GM18870 (cell line): Measurements from ENCODE around the gene SYNE1.
"Not testable (repeated sequence)": the region's sequence is repeated elsewhere in the genome, so short reads cannot be mapped to it uniquely, and the experiment has no call there.

Experiments
- ATAC-seq: cut with Tn5 transposase; IDR thresholded peaks from one replicate; pipeline ENCODE4 v1.9.1; 2021; ENCODE audit warnings: moderate library complexity; ENCODE audit not compliant: unreplicated experiment

SYNE1 gene

DNA sequence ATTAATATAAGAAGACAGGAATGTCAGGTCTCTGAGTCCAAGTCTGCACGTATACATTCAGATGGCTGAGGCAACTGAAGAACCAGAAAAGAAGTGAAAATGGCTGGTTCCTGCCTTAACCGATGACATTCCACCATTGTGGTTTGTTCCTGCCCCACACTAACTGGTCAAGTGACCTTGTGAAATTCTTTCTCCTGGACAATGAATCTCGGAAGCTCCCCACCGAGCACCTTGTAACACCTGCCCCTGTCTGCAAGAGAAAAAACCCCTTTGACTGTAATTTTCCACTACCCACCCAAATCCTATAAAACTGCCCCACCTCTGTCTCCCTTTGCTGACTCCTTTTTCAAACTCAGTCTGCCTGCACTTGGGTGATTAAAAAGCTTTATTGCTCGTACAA, 140.4 kb downstream of the SYNE1 start:
- no peak for ATAC-seq

DNA sequence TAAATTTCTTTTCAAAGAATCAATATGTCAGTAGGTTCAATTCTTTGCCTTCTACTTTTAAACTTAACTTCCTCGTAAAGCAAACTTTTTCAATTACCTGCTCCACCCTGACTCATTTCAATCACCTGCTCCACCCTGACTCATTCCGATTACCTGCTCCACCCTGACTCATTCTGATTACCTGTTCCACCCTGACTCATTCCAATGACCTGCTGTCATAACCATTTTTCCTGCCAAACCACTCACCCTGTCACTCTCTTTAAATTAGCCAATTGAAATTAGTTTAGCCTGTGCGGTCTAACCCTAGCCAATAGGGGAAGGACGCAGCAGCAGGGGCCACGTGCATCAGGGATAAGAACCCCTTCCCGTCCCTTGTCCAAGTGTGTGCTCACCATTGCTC, 141.7 kb downstream of the SYNE1 start:
- not testable (repeated sequence) for ATAC-seq

DNA sequence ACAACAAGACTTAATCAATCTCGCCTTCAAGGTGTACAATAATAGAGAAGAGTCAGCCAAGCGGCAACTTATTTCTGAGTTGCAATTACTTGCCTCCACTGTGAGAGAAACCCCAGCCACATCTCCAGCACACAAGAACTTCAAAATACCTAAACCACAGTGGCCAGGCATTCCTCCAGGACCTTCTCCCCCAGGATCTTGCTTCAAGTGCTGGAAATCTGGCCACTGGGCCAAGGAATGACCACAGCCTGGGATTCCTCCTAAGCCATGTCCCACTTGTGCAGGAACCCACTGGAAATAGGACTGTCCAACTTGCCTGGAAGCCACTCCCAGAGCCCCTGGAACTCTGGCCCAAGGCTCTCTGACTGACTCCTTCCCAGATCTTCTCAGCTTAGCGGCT, 144.9 kb downstream of the SYNE1 start:
- not testable (repeated sequence) for ATAC-seq

DNA sequence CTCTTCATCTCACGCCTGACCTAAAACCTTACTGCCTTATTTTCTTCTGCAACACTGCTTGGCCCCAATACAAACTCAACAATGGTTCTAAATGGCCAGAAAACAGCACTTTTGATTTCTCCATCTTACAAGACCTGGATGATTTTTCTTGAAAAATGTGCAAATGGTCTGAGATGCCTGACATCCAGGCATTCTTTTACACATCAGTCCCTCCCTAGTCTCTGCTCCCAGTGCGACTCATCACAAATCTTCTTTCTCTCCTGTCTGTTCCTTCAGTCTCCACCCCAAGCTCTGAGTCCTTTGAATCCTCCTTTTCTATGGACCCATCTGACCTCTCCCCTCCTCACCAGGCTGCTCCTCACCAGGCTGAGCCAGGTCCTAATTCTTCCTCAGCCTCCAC, 145.7 kb downstream of the SYNE1 start:
- ATAC-seq, result not testable (repeated sequence)

DNA sequence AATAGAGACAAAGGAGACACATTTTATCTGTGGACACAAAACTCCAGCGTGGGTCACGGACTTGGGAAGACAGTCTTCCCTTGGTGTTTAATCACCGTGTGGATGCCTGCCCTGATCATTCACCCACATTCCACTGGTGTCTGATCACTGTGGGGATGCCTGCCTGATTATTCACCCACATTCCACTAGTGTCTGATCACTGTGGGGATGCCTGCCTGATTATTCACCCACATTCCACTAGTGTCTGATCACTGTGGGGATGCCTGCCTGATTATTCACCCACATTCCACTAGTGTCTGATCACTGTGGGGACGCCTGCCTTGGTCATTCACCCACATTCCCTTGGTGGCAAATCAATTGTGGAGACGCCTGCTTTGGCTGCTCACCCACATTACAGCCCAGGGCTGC, 146.2 kb downstream of the SYNE1 start:
- not testable (repeated sequence) for ATAC-seq

DNA sequence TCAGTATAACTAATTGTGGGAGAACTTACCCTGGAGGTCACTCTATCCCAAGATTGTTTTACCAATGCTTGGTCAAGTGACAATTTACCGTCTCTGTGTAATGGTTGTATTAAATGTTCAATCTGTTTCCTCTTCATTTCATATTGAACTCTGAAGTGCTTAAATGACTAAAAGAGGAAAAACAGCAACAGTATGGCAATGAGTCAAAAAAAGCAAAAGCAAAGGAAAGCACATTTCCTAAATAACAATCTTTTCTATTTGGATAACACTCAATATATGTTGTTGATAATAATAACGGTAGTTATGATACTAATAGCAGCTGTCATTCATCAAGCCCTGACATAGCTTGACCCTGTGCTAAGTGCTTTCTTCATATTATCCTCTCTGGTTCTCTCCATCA, 152.4 kb downstream of the SYNE1 start:
- ATAC-seq, result no peak

DNA sequence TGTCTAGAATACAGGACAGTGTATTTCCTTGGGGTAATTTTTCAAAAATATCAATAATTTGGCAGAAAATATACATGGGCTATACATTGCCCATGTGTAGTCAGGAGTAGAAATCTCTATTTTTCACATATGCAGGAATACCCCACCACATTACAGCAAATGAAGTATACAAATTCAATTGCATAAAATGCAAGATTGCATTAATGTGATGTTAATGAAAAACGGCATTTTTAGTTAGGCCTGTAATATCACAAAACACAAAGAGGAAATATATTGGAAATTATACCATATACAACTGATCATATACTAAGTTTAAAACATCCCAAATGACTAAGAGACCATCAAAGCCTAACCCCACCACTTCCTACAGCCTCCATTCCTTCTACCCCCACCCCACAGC, 154.9 kb downstream of the SYNE1 start:
- no peak for ATAC-seq

DNA sequence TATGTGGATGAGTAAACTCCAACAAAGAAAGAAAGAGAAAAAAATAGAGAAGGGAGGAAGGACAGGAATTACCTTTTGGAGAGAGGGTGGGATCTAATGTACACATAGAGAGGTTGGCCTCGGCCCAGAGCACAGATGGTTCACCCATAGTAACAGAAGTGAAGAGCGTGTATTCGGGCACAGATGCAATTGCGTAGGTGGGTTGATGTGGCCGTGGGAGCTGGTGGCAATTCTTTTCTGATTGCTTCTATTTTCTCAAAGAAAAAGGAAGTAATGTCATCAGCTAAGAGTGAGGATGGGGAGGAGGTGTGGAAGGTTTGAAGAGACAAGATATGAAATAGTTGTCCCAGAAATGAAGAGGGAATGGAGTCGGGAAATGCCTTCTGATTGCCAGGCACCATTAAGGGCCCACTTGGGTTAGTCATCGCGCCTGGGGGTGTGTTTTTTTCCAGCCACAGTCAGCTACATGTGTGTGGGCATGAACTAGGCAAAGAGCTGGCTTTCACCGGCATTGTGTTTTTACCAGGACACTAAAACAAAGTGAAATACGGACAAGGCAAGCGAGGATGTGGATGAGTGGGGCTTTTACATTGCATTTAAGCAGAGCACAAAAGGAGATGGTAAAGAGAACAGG, 158.7 kb downstream of the SYNE1 start:
- no peak for ATAC-seq

DNA sequence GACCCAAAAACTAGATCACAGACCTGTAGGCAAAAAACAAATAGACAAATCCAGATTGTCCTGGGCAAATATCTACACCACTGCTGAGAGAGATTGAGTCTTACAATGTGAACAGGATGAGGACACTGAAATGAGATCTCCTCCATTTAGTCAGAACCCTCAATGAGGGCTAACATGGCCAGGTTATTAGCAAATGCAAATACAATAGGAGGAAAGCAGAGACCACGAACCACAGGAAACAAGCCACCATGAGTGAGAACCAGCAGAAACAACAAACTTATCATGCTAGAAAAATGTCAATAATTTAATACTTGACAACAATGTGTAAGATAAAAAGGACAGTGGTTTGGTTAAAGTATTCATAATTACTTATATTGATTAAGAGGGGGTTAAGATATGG, 162.8 kb downstream of the SYNE1 start:
- ATAC-seq, result no peak

DNA sequence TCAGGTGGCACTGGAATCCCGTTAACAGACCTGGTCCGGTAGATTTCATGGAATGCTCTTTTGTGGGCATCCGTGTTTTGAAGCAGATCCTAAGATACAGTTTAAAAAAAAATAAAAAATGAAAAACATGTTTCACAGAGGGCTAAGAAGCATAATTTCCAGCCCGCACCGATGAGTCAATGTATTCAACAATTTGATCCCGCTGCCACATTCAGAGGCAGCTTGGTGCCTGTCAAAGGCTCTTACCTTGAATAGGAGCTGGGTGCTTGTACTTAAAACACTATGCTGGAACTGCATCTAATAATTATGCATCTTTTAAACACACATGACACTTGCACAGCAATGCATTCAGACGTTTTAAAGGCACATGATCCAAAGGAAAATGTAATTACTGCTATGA, 164.8 kb downstream of the SYNE1 start:
- no peak for ATAC-seq

DNA sequence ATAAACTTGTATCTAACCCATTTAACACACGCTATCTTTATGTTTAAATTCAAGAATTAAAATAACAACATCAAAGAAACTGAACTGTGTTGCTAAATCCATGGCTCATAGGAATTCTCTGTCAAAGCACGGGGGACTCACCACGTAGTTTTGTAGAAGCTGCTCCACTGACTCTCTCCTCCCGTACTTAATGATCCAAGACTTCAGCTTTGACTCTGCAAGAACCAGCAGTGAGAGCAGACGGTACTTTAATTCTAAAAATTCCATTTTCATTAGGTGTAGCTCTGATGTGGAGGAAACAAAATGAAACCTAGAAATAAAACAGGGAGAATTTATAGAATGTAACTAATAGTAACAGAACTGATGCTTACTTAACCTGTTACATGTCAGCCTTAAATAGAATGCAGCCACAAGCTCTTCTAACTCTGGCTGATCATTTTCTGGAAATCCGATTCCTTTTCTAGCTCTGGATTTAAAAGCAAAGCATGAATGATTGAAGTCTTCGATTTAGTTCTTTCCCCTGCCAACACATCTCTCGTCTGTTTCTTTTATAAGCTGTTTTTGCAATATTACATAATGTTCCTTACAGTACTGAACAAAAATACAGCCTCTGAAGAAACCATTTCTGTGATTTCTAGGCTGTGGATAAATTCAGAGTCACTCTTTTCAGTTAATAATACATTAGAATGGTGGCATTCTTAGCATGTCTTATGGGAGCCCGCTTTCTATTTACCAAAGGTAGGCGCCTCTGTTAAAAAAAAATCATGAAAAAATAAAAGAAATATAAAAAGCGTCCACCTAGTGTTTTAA, 165.5 kb downstream of the SYNE1 start:
- no peak for ATAC-seq

DNA sequence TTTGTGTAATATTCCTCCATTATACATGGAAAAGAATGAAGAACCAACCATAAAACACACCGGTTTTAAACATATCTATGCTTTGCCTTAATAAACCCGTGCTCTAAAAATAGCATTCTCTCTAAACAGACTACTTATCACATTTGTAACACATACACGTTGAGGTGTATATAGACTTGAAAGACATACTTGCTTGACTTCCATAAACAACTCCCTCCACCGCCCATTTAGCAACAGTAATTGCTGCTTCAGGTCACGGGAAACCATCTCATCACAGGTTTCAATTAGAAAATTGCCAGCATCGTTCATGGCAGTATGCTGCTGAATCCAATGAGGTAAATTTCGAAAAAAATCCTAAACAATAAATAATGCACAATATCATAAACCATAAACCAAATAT, 174.0 kb downstream of the SYNE1 start:
- ATAC-seq, result no peak

DNA sequence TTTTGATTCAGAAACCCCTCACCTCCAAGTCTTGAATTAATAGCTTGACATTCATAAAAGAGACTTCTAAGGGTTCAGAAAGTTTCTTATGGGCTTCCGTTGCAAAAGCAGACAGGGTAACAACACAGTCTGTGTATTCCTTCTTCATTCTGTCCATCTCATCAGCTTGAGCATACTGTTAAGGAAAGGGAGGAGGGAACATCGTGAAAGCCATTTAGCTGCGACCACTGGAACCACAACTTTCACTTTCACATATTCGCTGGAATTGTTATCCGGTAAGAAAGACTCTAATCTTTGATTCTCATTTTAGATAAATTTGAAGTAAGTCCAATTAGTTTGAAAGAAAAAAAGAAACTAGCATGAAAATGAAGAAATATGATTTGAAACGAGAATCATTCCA, 174.4 kb downstream of the SYNE1 start:
- no peak for ATAC-seq

DNA sequence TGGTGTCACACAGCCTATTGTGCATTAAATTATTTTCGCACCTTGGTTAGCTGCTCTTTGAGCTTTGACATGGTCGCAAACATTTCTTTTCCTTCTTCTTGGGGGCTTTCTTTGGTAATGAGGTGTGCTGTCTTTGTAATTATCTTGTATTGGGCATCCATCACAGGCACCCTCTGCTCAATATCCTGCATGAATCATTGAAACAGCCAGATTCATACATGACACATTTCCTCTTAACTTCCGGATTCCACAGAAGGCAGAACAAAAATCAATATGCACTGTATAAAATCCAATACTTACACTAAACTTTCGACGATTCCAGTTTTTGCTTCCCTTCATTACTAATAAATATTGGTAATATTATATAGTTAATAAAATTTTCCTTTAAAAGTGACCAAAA, 175.6 kb downstream of the SYNE1 start:
- no peak for ATAC-seq

DNA sequence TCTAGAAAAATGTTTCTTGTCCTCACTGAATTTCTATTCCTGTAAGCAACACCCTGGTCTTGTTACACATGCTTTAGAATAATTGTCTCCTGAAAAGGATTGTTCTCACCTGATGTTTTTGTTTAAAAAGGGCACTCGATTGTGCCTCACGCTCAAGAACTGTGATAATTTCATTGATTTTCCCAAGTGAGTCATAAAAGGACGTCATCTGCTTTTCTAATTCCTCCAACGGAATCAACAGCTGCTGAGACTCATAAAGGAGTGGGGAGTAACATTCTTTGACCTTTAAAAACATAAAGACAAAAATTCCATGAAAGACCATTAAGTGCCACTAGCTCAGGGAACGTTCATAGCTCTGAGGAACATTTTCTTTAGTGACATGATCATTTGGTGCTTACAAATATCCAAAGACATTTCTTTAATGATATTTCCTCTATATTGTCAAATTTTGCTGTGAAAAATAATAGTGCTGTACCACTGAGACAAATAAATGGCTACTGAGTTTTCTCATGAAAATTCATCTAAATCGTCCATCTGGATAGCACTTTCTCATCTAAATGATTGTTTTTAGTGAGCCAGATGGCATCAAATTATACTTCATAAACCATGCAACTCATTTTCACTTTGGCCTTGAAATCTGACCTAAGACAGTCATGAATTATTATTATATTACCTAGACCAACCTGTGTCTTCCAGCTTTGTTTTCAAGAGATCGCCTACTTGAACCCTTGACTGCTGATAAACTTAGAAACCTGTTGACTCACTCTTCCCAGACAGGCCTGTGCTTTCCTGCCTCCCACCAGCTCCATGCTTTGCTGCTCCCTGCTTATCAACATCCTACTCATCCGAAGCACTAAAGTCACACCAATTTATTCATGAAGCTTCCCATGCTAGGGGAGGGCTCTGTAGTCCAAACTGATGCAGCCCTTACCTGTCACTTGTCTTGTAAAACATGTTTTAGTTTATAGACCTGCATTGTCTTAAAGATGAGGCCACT, 178.2 kb downstream of the SYNE1 start:
- no peak for ATAC-seq

DNA sequence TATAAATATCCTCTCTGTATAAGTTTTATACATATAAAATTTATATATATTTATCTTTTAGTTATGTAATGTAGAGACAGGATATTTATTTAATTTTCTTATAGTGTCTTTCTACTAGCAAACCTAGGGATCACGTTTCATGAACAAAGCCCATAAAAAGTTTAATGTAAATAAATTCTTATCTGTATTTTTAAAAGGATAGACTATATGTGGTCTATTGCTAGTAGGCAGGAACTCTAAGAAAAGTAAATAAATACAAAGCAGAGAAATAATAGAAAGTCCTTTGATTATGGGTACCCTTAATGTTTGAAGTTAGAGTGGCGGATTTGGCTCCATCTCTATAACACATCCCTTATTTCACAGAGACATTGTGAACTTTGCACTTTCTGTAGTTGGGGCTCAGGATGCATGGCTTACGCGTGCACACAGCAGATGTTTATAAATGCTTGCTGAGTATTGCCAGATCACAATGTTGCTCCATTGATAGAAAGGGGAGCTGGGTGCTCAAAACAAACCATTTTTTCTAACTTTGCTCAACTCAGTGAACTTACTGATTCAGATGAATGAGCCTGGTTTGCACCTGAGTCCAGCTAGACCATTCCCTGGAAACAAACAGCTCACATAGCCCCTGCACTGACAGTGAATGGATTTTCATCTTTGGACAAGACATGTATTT, 179.1 kb downstream of the SYNE1 start:
- no peak for ATAC-seq

DNA sequence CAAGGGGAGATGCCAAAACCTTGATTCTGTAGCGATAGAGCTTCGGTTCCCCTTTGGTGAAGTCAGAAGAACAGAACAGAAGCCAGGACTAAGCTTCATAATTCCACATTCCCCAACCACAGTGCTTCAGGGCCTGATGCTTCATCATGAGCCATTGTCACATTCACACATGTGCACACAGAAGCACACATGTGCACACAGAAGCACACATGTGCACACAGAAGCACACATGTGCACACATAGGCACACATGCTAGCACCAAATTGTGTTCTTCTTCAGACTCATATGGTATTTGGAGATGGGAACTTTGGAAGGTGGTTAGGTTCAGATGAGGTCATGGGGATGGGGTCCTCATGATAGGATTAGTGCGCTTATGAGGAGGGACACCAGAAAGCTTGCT, 183.2 kb downstream of the SYNE1 start:
- no peak for ATAC-seq

DNA sequence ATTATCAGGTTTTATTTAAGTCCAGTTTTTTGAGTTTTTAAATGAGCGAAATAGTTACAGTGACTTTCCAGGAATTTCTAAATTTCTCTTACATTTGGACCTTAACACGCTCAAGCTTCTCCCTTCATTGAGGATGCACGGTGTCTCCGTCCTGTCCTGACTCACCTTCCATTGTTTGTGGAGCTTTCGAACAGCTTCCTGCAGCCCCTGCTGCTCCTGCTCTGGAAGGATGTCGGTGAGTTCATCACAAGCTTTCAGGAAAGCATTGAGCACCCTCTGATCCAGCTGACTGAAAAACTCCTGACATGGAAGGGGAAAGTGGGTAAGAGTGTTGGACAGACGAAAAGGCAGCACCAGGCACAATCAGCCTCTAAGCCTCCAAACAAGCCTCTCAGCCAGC, 183.7 kb downstream of the SYNE1 start:
- no peak for ATAC-seq

DNA sequence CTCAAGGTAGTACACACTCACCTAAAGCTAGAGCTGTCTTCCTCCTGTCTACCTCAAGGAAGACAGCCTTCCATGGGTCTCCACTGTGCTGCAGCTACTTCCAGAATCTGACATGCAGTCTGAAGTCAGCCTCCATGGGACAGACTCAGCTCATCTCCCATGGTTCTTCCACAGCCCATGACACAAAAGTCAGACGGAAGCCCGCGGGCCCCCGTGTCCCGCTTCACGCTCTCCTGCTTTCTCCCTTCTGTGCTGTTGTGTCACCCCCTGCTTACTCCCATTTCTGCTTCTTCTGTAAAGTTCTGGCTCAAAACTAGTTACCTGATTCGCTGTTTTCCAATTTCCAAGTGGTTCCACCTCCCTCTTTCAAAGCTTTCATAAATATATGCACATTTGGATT, 184.5 kb downstream of the SYNE1 start:
- no peak for ATAC-seq

DNA sequence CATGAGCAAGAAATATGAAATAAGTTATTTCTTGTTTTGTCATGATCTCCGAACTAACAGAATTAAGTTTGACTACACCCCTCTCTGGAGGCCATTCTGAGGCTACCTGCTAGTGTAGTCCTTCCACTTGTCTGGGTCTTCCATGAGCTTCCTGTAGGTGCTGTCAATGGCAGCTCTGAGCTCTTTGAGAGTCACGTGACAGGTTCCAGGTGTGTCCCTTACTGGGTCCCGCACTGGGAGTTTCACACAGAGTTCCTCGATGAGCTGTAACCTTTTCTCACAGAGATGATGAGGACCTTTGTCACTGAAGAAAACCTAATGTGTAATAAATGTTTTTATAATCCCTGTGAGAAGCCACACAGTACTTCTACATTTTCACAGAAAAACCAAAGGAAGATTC, 186.6 kb downstream of the SYNE1 start:
- ATAC-seq, result no peak

DNA sequence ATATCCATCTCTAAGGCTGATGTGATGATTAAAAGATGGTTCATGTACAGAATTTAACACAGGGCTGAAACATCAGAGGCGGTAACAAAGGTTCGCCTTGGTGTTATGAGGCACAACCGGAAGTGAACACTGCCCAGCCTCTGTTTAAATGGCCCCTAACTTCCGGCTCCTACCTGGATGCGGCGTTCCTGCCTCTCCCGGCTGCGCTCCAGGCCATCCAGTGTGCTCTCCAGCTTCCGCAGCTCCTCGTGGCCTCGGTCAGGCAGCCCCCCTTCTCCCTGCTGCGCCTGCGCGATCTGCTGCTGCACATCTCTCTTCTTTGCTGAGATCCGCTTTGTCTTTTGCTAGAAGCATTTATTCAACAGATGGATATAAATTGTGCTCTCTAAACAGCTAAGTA, 195.3 kb downstream of the SYNE1 start:
- no peak for ATAC-seq
